ENCODE results near the gene POLR2E. TPM values are rescaled to one million over a fixed set of nuclear protein-coding genes. Genes with fewer than 3 reads are reported as not detected.

POLR2E gene
- total and polyA plus RNA-seq, 2 of the 8 experiments (the other 6 are each of a cell fraction or from before 2014, with no cell fraction given), result 281 to 381 TPM

DNA sequence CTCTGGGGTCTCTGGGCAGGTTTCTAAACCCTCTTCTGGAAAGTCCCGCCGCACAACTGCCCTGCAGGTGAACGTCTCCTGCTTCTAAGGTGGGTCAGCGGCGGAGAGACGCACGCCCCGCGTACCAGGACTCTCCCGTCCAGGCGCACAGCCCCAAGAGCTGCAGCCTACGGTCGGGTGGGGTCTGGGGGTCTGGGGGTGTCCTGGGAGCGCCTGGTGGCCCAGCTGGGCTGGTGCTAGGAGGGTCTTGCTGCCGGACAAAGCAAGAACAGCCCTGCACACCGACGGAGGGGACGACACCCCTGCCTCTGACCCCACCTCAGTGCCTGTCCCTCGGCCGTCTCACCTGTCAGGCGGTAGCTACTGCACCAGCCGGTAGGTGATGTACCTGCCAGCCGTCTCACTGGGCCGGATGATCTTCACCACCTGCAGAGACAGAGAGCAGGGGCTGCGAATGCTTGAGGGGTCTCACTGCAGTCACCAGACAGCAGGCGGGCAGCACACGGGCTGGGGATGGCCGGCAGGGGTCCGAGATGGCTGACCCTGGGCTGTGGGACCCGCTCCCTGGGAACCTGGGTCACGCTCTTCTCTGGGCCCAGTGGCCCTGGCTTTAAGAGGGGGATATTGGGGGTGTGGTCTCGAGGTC, 5.9 kb downstream of the POLR2E start (continued):
- TF ChIP-seq, protein P1, sequence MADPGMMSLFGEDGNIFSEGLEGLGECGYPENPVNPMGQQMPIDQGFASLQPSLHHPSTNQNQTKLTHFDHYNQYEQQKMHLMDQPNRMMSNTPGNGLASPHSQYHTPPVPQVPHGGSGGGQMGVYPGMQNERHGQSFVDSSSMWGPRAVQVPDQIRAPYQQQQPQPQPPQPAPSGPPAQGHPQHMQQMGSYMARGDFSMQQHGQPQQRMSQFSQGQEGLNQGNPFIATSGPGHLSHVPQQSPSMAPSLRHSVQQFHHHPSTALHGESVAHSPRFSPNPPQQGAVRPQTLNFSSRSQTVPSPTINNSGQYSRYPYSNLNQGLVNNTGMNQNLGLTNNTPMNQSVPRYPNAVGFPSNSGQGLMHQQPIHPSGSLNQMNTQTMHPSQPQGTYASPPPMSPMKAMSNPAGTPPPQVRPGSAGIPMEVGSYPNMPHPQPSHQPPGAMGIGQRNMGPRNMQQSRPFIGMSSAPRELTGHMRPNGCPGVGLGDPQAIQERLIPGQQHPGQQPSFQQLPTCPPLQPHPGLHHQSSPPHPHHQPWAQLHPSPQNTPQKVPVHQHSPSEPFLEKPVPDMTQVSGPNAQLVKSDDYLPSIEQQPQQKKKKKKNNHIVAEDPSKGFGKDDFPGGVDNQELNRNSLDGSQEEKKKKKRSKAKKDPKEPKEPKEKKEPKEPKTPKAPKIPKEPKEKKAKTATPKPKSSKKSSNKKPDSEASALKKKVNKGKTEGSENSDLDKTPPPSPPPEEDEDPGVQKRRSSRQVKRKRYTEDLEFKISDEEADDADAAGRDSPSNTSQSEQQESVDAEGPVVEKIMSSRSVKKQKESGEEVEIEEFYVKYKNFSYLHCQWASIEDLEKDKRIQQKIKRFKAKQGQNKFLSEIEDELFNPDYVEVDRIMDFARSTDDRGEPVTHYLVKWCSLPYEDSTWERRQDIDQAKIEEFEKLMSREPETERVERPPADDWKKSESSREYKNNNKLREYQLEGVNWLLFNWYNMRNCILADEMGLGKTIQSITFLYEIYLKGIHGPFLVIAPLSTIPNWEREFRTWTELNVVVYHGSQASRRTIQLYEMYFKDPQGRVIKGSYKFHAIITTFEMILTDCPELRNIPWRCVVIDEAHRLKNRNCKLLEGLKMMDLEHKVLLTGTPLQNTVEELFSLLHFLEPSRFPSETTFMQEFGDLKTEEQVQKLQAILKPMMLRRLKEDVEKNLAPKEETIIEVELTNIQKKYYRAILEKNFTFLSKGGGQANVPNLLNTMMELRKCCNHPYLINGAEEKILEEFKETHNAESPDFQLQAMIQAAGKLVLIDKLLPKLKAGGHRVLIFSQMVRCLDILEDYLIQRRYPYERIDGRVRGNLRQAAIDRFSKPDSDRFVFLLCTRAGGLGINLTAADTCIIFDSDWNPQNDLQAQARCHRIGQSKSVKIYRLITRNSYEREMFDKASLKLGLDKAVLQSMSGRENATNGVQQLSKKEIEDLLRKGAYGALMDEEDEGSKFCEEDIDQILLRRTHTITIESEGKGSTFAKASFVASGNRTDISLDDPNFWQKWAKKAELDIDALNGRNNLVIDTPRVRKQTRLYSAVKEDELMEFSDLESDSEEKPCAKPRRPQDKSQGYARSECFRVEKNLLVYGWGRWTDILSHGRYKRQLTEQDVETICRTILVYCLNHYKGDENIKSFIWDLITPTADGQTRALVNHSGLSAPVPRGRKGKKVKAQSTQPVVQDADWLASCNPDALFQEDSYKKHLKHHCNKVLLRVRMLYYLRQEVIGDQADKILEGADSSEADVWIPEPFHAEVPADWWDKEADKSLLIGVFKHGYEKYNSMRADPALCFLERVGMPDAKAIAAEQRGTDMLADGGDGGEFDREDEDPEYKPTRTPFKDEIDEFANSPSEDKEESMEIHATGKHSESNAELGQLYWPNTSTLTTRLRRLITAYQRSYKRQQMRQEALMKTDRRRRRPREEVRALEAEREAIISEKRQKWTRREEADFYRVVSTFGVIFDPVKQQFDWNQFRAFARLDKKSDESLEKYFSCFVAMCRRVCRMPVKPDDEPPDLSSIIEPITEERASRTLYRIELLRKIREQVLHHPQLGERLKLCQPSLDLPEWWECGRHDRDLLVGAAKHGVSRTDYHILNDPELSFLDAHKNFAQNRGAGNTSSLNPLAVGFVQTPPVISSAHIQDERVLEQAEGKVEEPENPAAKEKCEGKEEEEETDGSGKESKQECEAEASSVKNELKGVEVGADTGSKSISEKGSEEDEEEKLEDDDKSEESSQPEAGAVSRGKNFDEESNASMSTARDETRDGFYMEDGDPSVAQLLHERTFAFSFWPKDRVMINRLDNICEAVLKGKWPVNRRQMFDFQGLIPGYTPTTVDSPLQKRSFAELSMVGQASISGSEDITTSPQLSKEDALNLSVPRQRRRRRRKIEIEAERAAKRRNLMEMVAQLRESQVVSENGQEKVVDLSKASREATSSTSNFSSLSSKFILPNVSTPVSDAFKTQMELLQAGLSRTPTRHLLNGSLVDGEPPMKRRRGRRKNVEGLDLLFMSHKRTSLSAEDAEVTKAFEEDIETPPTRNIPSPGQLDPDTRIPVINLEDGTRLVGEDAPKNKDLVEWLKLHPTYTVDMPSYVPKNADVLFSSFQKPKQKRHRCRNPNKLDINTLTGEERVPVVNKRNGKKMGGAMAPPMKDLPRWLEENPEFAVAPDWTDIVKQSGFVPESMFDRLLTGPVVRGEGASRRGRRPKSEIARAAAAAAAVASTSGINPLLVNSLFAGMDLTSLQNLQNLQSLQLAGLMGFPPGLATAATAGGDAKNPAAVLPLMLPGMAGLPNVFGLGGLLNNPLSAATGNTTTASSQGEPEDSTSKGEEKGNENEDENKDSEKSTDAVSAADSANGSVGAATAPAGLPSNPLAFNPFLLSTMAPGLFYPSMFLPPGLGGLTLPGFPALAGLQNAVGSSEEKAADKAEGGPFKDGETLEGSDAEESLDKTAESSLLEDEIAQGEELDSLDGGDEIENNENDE (IDR thresholded peaks at IDR 0.05; ENCODE audit: insufficient replicate concordance, low read length), result no peak
- TF ChIP-seq SP4 (IDR thresholded peaks at IDR 0.05; ENCODE audit: low read length) (no peak), SIN3A (conservative IDR thresholded peaks at IDR 0.05 in 1 of 2, IDR thresholded peaks at IDR 0.05 in 1 of 2; ENCODE audit: low read depth in 1 of 2, low read length in 2 of 2) (no peak)
